SH-SY5Y (cell line): Measurements from ENCODE around the gene CNOT6L.

Source experiments
- GATA2 ChIP-seq: IDR thresholded peaks from 2 replicates; pipeline ENCODE4 v1.6.1; 2011; ENCODE audit warnings: mild to moderate bottlenecking, low read depth, low read length
- GATA3 ChIP-seq: IDR thresholded peaks from 2 replicates; pipeline ENCODE4 v1.6.1; 2011; ENCODE audit warnings: low read depth, mild to moderate bottlenecking, low read length, moderate library complexity

DNA sequence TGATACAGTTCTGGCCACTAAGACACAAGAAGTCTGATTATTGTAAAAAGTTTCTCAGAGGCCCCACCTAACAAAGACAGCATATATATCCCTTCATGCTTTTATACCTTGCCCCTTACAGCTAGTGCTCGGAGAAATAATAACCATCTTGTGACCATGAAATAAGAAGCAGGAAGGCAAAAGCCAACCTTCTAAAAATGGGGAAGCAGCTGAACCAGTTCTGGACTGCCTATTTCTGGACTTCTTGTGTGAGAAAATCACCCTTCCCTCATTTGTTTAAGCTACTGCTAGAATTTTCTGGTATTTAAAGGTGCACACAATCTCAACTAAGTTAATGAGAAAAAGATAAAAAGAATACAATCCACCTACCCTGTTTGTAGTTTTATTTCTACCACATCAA is 87.5 kb downstream of the CNOT6L start:
- TF ChIP-seq GATA3: no peak
- no peak for TF ChIP-seq GATA2
